DND-41 (cell line): Measurements from ENCODE around the gene SNX17.

Experiments
- ATAC-seq: fragments of 200-7000 bp; cut with Tn5 transposase; 3 replicates; pipeline ENCODE4 v1.9.1; 2021; ENCODE audit warnings: low read depth; ENCODE audit not compliant: insufficient read depth
- DNase-seq: peaks from one replicate; pipeline ENCODE4 v3.0.0-alpha.2; 2020
- H2AFZ ChIP-seq: 2 replicates; pipeline ENCODE4 v1.6.0; 2012; ENCODE audit warnings: low read depth, low read length
- H3K27ac ChIP-seq: 2 replicates; pipeline ENCODE4 v1.5.1; 2012; ENCODE audit warnings: low read length, inconsistent platforms
- H3K27me3 ChIP-seq: fragments of 200-600 bp; sonication (generic); 2 replicates; pipeline ENCODE4 v1.6.0; 2012; ENCODE audit warnings: low read length, mild to moderate bottlenecking, inconsistent platforms; ENCODE audit not compliant: insufficient read depth, poor library complexity
- H3K36me3 ChIP-seq: 2 replicates; pipeline ENCODE4 v1.5.1; 2012; ENCODE audit warnings: low read length, inconsistent platforms; ENCODE audit not compliant: insufficient read depth
- H3K4me1 ChIP-seq: 2 replicates; pipeline ENCODE4 v1.5.1; 2012; ENCODE audit warnings: mild to moderate bottlenecking, low read length; ENCODE audit not compliant: insufficient read depth
- H3K4me2 ChIP-seq: 2 replicates; pipeline ENCODE4 v1.6.0; 2012; ENCODE audit warnings: mild to moderate bottlenecking, moderate library complexity, low read length, inconsistent platforms; ENCODE audit not compliant: insufficient read depth
- H3K4me3 ChIP-seq, 2 experiments: fragments of 200-600 bp in 1 of 2; shearing (Covaris generic) in 1 of 2; 2 replicates each; pipeline ENCODE4 v1.5.1; 2012 to 2016; ENCODE audit warnings: inconsistent platforms in 2 of 2, low read length in 2 of 2, mild to moderate bottlenecking in 2 of 2, low read depth in 1 of 2, moderate library complexity in 1 of 2
- H3K79me2 ChIP-seq: 2 replicates; pipeline ENCODE4 v1.6.0; 2012; ENCODE audit warnings: low read length, inconsistent platforms; ENCODE audit not compliant: insufficient read depth
- H3K9ac ChIP-seq: 2 replicates; pipeline ENCODE4 v1.6.0; 2012; ENCODE audit warnings: low read depth, mild to moderate bottlenecking, inconsistent platforms, low read length, moderate library complexity
- H3K9me3 ChIP-seq: 2 replicates; pipeline ENCODE4 v1.5.1; 2012; ENCODE audit warnings: low read length, moderate library complexity, mild to moderate bottlenecking, inconsistent platforms; ENCODE audit not compliant: insufficient read depth, severe bottlenecking
- H4K20me1 ChIP-seq: 2 replicates; pipeline ENCODE4 v1.6.0; 2012; ENCODE audit warnings: low read length; ENCODE audit not compliant: insufficient read depth
- CTCF ChIP-seq: IDR thresholded peaks from 2 replicates; pipeline ENCODE4 v1.5.1; 2012; ENCODE audit warnings: borderline replicate concordance, low read length, moderate library complexity, mild to moderate bottlenecking; ENCODE audit not compliant: poor library complexity, severe bottlenecking; ENCODE audit errors: extremely low read depth
- EZH2 ChIP-seq: IDR thresholded peaks from 3 replicates; pipeline ENCODE4 v1.6.1; 2012; ENCODE audit warnings: borderline replicate concordance, low read depth, mild to moderate bottlenecking, moderate library complexity, low read length, inconsistent platforms; ENCODE audit not compliant: severe bottlenecking

SNX17 gene

GRCh38 chr2:27372937-27373336 is 2.5 kb downstream of the SNX17 start:
- Histone ChIP-seq H3K27ac (no peak overlapping the region), H3K4me1 (peaks cover 48% of the 10 kb centered on the region), H2AFZ (no peak overlapping the region), H3K4me3 (no peak overlapping the region), H3K27me3 (no peaks in the 10 kb centered on the region), H3K36me3 (peaks cover 68% of the 10 kb centered on the region), H3K4me2 (no peak overlapping the region), H3K9ac (no peak overlapping the region), H3K79me2 (peaks cover 63% of the 10 kb centered on the region), H4K20me1 (peaks cover 28% of the 10 kb centered on the region), H3K9me3 (no peaks in the 10 kb centered on the region)
- DNase-seq (no peak), ATAC-seq (no peak)
- TF ChIP-seq EZH2 (no peak), CTCF (no peak)

- Histone ChIP-seq H3K79me2 (peaks cover 63% of the 10 kb centered on the region), H3K27ac (no peak overlapping the region), H3K36me3 (peaks cover 68% of the 10 kb centered on the region), H3K4me1 (peaks cover 48% of the 10 kb centered on the region), H3K9ac (no peak overlapping the region), H3K27me3 (no peaks in the 10 kb centered on the region), H2AFZ (no peak overlapping the region), H3K4me3 (no peak overlapping the region), H3K4me2 (no peak overlapping the region), H3K9me3 (no peaks in the 10 kb centered on the region), H4K20me1 (peaks cover 29% of the 10 kb centered on the region)
- DNase-seq (no peak), ATAC-seq (no peak)
- TF ChIP-seq EZH2, result no peak
- TF ChIP-seq CTCF, result no peak
Measured at GRCh38 chr2:27373567-27373966, 3.2 kb downstream of the SNX17 start.

GRCh38 chr2:27375513-27376099 is 5.2 kb downstream of the SNX17 start:
- Histone ChIP-seq H3K4me1 (peaks cover 50% of the 10 kb centered on the region), H3K27ac (no peak overlapping the region)

More at GRCh38 chr2:27375513-27376099, 5.2 kb downstream of the SNX17 start:
- no peak for TF ChIP-seq CTCF
- TF ChIP-seq EZH2, result no peak
- no peak for DNase-seq
- peaks cover 64% of the 10 kb centered on the region for H3K79me2 ChIP-seq
- H3K9me3 ChIP-seq, result no peaks in the 10 kb centered on the region
- peaks cover 29% of the 10 kb centered on the region for H4K20me1 ChIP-seq
- ATAC-seq, result no peak
- H3K9ac ChIP-seq, result no peak overlapping the region
- peaks cover 67% of the 10 kb centered on the region for H3K36me3 ChIP-seq
- no peak overlapping the region for H3K4me3 ChIP-seq
- no peak overlapping the region for H2AFZ ChIP-seq
- no peak overlapping the region for H3K4me2 ChIP-seq
- no peaks in the 10 kb centered on the region for H3K27me3 ChIP-seq
